HL-60 (cell line): ENCODE measurements around the gene FAM9C.

Experiments
- DNase-seq, 2 experiments: peaks; one replicate each; pipeline ENCODE4 v3.0.0-alpha.2; 2010 to 2020; ENCODE audit warnings: low read depth in 1 of 2, low spot score in 1 of 2
- H3K27ac ChIP-seq: fragments of 250-450 bp; sonication (Bioruptor Pico); replicated peaks from 2 replicates; pipeline ENCODE4 v1.5.1; 2020; ENCODE audit warnings: mild to moderate bottlenecking, moderate library complexity
- H3K27me3 ChIP-seq: fragments of 250-450 bp; sonication (Bioruptor Pico); 2 replicates; pipeline ENCODE4 v1.5.1; 2021; ENCODE audit warnings: mild to moderate bottlenecking, moderate library complexity; ENCODE audit not compliant: insufficient read depth, poor library complexity, severe bottlenecking
- H3K4me3 ChIP-seq: replicated peaks from 2 replicates; pipeline ENCODE4 v1.5.1; 2011; ENCODE audit warnings: mild to moderate bottlenecking, control low read depth, low read length; ENCODE audit not compliant: insufficient read depth
- CTCF ChIP-seq: IDR thresholded peaks from one replicate; pipeline ENCODE4 v1.5.1; 2011; ENCODE audit warnings: low read length, control low read depth, inconsistent platforms; ENCODE audit not compliant: insufficient read depth
- GABPA ChIP-seq: IDR thresholded peaks from 2 replicates; pipeline ENCODE4 v1.6.1; 2012; ENCODE audit warnings: low read depth
- POLR2AphosphoS5 ChIP-seq: IDR thresholded peaks from 2 replicates; pipeline ENCODE4 v1.6.1; 2012; ENCODE audit warnings: low read depth
- REST ChIP-seq: IDR thresholded peaks from 2 replicates; pipeline ENCODE4 v1.6.1; 2012; ENCODE audit warnings: low read depth; ENCODE audit not compliant: insufficient replicate concordance
- SPI1 ChIP-seq: IDR thresholded peaks from 2 replicates; pipeline ENCODE4 v1.6.1; 2012; ENCODE audit warnings: low read depth, mild to moderate bottlenecking, borderline replicate concordance

FAM9C gene

GRCh38 chrX:13007519-13008188 is 36.8 kb downstream of the FAM9C start:
- no peaks in the 10 kb centered on the region for H3K27me3 ChIP-seq
- no peak for DNase-seq
- H3K4me3 ChIP-seq = no peak overlapping the region
- peak overlapping the region; percentile 15; the same call in 1 of the 2 replicates for H3K27ac ChIP-seq
- no peak for TF ChIP-seq POLR2AphosphoS5
- TF ChIP-seq SPI1 = no peak
- TF ChIP-seq REST = no peak
- no peak for TF ChIP-seq CTCF
- TF ChIP-seq GABPA = no peak

DNA sequence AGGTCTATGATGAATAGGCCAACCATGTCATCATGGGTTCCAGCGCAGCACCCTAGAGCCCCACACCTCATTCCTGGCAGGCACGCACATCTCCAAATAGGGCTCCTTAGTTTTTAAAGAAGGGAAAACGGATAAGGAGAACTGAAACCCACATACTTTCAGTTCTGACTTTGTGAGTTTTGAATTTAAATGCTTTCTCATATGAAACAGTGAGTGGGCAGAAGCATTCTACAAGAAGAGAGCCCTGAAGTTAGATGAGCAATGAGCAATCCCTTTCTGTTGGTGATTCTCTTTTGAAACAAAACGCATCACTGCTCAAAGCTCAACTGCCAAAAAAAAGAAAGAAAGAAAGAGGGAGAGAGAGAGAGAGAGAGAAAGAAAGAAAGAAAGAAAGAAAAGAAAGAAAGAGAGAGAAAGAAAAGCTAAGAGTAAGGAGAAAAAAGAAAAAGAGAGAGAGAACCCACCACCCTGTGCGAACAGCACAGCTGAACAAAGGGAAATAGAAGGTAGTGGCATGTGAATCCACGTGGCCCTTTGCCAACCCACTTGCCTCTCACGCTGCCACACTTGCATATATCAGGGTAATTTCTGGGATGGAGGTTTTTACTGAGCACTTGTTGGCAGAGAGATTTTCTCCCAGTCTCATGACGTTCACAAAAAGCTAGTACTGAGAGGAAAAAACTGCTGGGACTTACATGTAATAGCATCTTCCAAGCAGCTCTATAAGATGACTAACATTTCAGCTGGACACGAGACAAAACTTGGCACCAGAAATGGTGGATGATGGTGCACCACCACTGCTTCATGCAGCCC is 38.6 kb downstream of the FAM9C start:
- no peak overlapping the region for H3K4me3 ChIP-seq
- no peaks in the 10 kb centered on the region for H3K27me3 ChIP-seq
- no peak overlapping the region for H3K27ac ChIP-seq
- DNase-seq = no peak
- TF ChIP-seq SPI1 = no peak
- no peak for TF ChIP-seq GABPA
- TF ChIP-seq CTCF = no peak
- no peak for TF ChIP-seq POLR2AphosphoS5
- TF ChIP-seq REST = no peak

DNA sequence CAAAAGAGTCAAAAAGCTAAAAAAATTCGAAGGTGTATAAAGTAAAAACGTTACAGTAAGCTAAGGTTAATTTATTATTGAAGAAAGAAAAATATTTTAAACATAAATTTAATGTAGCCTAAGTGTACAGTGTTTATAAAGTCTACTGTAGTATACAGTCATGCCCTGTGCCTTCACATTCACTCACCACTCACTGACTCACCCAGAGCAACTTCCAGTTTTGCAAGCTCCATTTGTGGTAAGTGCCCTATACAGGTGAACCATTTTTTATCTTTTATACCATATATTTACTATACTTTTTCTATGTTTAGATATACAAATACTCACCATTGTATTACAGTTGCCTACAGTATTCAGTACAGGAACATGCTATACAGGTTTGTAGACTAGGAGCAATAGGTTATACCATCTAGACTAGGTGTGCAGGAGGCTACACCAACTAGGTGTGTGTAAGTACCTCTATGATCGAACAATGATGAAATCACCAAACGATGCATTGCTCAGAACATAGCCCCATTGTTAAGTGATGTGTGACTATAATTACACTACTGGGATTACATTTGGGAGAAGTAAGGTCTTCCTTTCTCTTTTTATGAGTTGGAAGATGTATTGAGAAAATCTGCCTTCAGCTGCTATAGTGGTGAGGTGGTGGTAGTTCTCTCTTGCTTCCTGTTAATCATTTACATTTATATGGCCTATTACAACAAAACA is 42.3 kb downstream of the FAM9C start:
- Histone ChIP-seq H3K27ac (no peak overlapping the region; the same call in 1 of the 2 replicates), H3K4me3 (no peak overlapping the region), H3K27me3 (no peaks in the 10 kb centered on the region)
- TF ChIP-seq GABPA = no peak
- no peak for TF ChIP-seq REST
- TF ChIP-seq SPI1 = no peak
- no peak for TF ChIP-seq CTCF
- TF ChIP-seq POLR2AphosphoS5 = no peak
- peak in 1 of 2 experiments; percentile 30 for DNase-seq
